HG03095 (cell line): Measurements from ENCODE around the gene ANO8.
"Not testable (repeated sequence)": the region's sequence is repeated elsewhere in the genome, so short reads cannot be mapped to it uniquely, and the experiment has no call there.

ENCODE experiments used
- ATAC-seq: cut with Tn5 transposase; IDR thresholded peaks from one replicate; pipeline ENCODE4 v1.9.1; 2021; ENCODE audit warnings: moderate library complexity; ENCODE audit not compliant: unreplicated experiment

Gene ANO8

GRCh38 chr19:17311455-17312188 lies 23.0 kb downstream of the ANO8 start:
- ATAC-seq = no peak

GRCh38 chr19:17309965-17310461 lies 24.6 kb downstream of the ANO8 start:
- ATAC-seq = no peak

GRCh38 chr19:17309198-17309964 lies 25.3 kb downstream of the ANO8 start, which contains the start of gene DDA1:
TSS of gene DDA1 (plus strand) at chr19:17309563. CDS start at chr19:17309655, 92 bp downstream.
- ATAC-seq = peak; percentile 53

DNA sequence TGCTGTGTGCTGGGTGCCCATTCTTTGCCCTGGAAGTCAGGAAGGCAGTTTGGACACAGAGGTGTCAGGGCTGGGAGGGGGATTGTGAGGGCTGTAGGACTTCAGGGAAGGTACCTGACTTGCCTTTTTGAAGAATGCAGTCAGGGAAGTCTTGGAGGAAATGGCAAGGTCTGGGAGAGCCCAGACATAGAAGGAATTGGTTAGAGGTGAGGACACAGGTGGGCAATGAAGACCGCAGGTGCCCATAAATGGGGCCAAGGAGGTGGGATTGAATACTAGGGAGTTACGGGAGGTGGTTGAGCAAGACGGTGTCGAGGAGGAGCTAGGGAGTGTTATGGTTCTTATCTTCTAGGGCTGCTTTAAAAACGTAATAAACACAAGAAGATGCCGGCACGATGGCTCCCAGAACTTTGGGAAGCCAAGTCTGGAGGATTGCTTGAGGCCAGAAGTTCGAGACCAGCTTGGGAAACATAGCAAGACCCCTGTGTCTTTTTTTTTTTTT lies 26.7 kb downstream of the ANO8 start:
- no peak for ATAC-seq

DNA sequence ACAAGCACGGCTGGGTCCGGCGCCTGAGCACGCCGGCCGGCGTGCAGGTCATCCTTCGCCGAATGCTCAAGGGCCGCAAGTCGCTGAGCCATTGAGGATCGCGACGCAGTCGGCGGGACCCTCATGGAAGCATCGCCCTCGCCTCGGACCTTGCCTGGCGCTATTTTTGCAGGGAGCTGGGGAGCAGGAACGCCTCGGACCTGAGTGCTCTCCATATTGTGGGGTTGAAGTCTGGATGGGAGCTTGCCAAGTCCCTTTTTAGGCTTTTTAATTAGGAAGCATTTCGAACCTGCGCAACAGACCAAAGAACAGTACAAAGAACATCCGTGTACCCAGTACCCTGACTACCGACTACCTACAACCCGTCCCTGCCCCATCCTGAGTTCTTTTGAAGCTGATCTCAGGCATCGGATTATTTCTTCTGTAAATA lies 28.4 kb downstream of the ANO8 start:
- ATAC-seq = no peak

DNA sequence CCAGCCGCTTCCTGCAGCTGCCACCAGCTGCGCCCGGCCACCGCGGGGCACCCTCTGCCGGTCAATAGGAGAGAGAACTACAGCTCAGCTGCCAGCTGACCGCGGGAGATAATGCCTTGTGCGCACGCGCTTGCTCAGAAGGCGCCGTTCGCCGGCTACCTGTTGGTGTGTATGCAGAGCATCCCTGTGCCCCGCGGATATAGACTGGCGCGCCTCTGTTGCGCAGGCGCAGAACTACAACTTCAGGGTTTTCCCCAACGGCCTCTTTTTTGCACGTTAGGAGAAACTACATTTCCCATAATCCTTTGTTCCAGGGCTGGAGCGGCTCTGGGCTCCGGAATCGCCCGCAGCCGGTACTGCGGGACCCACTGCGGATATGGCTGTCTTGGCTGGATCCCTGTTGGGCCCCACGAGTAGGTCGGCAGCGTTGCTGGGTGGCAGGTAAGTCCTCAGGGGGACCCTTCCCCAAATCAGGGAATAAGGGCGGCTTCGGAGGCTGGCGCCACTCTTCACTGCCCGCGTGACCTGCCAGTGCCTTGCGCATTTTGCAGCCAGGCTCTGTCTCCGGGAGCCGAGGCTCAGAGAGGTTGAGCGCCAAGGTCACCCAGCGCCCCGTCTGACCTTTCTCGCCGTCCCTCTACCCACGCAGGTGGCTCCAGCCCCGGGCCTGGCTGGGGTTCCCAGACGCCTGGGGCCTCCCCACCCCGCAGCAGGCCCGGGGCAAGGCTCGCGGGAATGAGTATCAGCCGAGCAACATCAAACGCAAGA lies 29.0 kb downstream of the ANO8 start, which contains the start of gene MRPL34:
MRPL34 (plus strand) TSS at position 356 of the 768 bp plus-strand sequence; CDS start at position 377, 21 bp downstream.
- ATAC-seq = peak; percentile 51

GRCh38 chr19:17305216-17305516 lies 29.5 kb downstream of the ANO8 start:
- no peak for ATAC-seq

DNA sequence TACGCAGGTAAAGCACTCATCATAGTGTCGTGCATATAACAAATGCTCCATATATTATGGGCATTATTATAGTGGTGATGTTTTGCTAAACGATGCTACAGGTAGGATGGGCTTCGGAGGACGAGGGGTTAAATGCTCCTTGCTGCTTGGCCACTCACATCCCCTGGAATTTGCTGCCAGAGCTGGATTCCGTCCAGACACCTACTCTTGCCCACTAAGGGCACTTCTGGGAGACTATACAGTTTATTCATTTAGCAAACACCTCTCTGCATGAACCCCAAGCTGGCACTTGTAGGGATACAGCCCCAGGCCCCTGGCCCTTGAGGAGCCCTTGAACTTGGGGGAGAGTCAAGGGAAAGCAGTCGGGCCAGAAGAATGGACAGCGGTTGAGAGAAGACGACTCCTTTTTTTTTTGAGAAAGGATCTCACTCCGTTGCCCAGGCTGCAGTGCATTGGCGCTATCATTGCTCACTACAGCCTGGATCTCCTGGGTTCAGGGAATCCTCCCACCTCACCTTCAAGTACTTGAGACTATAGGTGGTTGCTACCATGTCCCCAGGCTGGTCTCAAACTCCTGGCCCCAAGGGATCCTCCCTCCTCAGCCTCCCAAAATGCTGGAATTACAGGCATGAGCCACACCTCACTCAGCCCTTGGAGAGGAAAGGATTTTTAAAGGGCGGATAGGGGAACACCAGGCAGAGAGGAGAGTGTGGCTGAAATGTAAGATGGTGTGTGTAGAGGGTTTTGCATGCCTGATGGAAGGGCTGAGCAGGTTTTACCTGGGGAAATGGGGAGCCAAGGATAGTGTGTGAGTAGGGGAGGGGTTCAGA lies 30.1 kb downstream of the ANO8 start:
- no peak for ATAC-seq

DNA sequence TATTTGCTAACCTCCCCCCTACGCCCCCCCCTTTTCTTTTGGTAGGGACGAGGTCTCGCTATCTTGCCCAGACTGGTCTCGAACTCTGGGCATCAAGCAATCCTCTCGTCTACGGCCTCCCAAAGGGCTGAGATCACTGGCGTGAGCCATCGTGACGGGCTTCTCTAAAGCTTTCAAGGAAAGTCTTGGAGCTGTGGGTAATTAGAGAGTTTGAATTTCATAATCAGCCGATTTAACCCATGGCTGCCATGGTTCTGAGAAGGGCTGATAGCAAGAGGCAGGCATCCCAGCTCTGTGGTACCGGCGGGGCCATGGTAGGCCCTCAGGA lies 30.8 kb downstream of the ANO8 start:
- no peak for ATAC-seq

- peak; percentile 61 for ATAC-seq
Observed at GRCh38 chr19:17303167-17303939, 31.3 kb downstream of the ANO8 start, which contains the start of gene ABHD8. TSS of gene ABHD8 (minus strand) at chr19:17303425. CDS start at chr19:17301616, 1,809 bp downstream.

DNA sequence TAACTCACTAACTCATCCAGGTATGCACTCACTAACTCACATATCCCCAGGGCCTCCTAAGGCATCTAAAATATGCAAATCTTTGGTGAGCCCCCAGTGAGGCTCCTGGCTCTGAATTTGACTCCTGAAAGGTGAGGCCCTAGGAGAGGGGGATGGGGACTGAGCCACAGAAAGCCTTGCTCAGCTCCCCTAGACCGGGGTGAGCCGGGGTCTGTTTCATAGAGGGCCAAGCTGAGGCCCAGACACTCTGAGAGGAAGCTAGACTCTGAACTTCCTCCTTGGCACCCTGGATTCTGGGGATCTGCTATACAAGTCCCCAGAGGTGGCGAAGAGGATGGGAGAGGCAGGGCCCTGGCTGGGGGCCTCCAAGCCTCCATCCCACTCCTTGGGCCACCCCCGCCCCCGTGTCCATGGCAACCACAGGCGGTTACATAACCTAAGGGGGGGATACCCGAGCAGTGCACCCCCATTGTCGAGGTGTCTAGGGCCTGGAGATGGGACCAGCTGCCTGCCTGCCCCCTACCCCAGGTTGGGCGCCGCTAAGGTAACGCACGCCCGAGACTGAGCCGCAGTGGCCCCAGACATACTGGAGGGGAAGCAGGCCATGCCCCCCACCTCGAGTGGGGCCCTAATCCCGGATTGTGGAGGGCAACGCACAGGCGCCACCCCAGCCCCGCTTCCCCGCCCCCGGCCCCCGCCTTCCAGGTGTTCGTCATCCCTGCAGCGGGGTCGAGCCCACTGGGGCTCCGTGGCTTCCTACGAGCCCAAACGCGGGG lies 32.1 kb downstream of the ANO8 start:
- no peak for ATAC-seq

DNA sequence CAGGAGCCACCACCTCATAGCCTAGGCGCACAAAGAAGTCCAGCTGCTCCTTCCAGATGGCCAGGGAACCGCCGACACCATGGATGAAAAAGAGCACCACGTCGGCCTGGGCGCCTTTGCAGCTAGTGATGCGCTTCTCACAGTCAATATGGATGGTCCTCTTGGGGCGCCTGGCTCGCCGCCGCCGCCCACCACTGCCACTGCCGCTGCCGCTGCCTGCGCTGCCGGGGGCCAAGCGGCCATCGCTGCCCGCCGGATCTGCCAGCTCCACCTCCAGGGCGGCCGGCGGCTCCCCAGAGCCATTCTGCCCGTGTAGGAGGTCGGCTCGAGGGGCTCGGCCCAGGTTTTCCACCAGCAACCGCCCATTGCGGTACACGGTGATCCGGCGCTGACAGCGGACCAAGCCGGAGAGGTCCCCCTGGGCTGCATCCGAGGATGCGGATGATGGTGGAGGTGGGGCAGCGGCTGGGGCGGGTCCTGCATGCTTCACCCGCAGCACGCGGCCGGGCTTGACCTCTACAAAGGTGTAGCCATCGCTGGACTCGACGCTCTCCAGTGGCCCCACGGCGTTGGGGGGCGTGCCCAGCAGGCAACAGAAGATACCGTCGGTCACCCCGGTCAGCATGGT lies 33.5 kb downstream of the ANO8 start:
- no peak for ATAC-seq

GRCh38 chr19:17296976-17297375 lies 37.7 kb downstream of the ANO8 start:
- no peak for ATAC-seq

DNA sequence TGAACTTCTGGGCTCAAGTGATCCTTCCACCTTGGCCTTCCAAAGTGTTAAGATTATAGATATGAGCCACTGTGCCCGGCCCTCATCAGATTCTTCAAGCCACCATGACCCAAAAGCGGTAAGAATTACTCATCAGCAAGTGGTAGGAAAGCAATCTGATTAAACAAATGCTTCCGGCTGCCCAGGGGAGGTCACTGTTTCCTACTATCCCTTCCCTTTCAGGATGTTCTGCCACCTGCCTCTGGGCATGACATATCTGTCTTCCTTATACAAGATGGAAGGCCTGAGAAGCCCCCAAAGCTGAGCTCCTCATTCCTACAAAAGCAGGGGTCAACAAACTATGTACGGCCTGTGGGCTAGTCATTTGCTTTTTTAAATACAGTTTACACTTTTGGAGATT lies 38.4 kb downstream of the ANO8 start:
- ATAC-seq = no peak

DNA sequence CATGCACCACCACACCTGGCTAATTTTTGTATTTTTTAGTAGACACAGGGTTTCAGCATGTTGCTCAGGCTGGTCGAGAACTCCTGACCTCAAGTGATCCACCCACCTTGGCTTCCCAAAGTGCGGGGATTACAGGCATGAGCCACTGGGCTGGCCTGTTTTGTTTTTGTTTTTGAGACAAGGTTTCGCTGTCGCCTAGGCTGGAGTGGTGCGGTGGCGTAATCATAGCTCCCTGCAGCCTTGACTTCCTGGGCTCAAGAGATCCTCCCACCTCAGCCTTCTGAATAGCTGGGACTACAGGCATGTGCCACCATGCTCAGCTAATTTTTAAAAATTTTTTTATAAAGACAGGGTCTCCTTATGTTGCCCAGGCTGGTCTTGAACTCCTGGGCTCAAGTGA lies 39.1 kb downstream of the ANO8 start:
- ATAC-seq = not testable (repeated sequence)

- ATAC-seq = no peak
Observed at GRCh38 chr19:17294051-17294891, 40.4 kb downstream of the ANO8 start.

- no peak for ATAC-seq
Observed at GRCh38 chr19:17293605-17294004, 41.0 kb downstream of the ANO8 start.
